ENCODE measurements around the gene CCNI.
"Not testable (repeated sequence)": the region's sequence is repeated elsewhere in the genome, so short reads cannot be mapped to it uniquely, and the experiment has no call there.

CCNI gene, protein sequence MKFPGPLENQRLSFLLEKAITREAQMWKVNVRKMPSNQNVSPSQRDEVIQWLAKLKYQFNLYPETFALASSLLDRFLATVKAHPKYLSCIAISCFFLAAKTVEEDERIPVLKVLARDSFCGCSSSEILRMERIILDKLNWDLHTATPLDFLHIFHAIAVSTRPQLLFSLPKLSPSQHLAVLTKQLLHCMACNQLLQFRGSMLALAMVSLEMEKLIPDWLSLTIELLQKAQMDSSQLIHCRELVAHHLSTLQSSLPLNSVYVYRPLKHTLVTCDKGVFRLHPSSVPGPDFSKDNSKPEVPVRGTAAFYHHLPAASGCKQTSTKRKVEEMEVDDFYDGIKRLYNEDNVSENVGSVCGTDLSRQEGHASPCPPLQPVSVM

DNA sequence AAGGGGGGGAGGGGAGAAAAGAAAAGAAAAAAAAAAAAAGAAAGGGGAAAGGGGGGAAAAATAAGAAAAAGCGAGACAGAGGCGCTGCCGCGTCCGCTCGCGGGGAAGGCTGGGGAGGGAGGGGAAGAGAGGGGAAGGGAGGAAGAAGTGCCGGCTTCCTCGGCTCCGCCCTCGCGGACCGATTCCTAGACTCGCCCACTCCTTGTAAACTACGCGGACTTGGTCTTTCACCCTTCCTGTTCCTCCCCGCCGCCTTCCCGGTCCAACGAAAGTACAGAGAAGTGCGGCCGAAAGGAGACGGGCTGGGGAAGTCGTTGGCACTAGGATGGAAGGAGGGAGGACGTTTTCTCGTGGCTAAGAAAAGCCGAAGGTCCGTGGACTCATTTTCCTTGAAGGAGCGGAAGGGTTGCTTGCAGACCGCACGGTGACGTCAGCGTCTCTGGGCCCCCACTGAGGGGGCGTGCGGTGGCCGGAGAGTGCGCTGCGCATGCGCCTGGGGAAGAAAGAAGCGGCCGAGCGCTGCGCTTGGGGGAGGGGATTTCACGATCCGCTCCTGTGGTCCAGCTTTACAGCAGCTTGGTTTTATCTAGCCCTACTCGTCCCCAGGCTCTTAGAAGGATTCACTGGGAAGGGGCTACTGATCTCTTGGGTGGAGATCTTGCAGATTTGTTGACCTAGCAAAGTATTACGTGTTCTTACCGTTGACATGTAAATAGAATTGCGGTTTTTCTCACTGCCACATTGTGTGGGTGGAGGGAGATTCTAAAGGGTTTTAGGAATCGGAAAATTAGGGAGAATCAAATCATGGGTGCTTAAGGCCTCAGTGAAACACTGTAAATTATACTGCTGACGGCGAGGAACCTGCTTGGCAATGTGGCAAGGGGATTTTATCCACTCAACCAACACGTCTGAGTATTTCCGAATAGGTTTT is at the start of gene CCNI:
Gene CCNI (minus strand): TSS at position 121 of the 931 bp plus-strand sequence. CDS start 9,627 bp downstream, outside the sequence.
- peak; percentile 86 to 95 for DNase-seq

DNA sequence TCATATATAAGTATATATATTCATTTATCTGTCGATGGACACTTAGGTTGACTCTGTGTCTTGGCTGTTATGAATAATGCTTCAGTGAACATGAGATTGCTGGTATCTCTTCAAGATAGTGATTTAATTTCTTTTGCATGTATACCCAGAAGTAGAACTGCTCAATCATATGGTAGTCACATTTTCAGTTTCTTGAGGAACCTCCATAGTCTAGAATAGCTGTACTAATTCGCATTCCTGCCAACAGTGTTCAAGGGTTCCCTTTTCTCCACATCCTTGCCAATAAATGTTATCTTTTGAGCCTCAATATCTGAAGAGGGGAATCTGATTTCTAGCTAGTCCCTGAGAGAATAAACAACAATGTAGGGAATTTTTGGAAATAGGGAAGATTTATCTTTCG is 48.8 kb upstream of the CCNI start:
- DNase-seq, result no peak

DNA sequence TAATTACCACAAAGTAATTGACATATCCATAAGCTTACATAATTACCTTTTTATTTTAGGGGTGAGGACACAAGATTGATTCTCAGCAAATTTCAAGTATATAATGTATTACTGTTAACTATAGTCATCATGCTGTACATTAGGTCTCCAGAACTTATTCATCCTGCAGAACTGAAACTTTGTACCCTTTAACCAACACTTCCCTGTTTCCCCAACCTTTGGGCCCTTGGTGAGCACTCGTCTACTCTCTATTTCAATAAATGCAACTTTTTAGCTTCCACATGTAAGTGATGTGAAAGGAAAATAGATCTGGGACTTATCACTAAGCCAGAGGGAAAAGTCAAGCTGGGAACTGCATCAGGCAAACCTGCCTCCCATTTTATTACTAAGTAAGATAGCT is 47.6 kb upstream of the CCNI start:
- no peak for DNase-seq

DNA sequence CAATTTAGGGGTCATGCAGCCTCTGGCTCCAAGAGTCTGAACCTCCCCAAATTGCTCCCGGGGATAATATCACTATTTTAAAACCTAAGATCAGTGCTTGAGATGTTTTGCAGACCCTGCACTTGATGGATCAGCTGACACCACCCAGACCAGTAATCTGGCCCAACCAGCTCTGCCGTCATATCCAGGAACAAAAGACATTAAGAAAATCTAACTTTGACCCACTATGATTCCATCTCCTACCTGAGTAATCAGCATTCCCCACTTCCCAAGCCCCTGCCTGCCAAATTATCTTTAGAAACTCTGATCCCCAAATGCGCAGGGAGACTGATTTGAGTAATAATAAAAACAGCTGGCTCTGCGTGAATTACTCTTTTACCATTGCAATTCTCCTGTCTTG is 46.9 kb upstream of the CCNI start:
- DNase-seq, result no peak

DNA sequence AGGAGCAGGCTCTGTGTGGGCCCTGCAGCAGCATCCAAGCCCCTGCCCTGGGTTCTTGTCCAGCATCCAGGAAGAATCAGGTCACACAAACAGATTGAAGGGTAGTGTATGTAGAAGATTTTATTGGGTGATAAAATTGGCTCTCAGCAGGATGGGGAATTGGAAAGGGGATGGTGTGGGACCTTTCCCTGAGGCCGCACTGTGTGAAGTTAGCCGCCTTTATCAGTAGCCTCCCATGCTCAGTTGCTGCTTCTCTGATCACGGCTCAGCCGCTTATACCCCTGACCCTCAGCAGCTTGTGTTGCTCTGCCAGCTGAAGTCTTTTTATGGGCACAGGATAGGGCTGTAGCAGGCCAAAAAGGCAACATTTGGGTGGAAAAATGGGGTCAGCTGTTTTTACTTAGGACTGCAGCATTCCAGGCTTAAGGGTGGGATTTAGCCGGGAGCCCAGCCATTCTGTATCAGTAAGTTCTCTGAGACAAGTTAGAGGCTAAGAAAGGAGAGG is 46.0 kb upstream of the CCNI start:
- no peak for DNase-seq

DNA sequence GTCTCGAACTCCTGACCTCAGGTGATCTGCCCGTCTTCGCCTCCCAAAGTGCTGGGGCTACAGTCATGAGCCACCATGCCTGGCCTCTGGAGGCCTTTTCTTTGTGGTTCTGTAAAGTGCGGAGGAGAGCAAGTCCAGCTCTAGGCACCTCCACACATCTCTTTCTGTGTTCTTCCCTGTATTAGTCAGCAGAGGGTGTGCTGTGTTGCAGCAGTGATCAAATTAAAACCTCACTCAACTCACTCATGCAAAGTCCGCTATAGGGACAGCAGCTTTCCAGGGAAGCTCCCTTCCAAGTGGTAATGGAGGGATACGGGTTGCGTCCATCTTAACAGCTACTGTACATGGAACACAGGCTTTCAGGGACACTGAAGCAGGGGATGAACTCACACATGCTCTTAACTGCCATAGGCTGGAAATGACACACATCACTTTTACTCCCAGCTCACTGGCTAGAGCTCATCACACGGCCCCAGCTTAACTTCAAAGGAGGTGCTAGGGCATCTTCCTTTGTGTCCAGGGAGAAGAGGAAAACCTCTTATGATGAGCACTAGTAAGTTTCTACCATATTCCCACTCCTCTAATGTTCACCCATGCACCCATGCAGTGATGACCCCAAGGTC is 45.2 kb upstream of the CCNI start:
- DNase-seq, result no peak

DNA sequence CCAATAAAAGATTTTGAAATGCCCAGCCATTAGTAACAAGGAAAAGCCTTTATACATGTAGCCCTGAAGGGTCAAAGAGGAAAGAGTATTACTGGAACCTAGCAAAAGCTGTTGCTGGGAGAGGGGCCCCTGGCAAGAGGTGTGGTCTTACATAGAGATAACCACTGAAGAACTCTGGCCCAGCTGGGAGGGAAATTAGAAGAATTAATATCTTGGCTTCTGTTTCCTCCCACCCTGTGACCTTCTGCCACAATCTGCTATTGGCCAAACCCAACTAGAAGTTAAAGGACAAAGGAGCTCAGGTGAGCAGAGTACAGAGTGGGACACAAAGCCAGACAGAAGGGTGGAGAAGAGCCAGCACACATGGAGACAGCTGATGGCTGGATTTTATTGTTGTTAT is 41.9 kb upstream of the CCNI start:
- DNase-seq, result no peak

DNA sequence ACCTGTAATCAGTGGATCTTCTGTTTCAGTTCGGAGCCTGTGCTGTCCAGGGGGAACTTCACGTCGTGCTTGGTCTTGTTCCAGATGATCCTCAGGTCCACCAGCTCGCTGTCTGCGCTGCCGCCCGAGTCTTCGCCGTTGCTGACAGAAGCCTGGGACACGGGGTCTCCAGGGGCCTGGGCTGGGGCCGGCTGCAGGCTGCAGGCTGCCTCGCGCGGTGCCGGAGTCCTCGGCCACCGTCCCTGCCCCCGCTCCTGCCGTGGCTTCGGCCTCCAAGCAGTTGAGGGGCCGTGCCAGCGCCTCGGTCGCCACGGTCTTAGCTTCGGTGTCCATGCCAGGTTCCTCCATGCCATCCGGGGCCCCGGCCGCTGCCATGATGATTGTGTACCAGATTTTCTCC is 37.3 kb upstream of the CCNI start:
- no peak for DNase-seq

DNA sequence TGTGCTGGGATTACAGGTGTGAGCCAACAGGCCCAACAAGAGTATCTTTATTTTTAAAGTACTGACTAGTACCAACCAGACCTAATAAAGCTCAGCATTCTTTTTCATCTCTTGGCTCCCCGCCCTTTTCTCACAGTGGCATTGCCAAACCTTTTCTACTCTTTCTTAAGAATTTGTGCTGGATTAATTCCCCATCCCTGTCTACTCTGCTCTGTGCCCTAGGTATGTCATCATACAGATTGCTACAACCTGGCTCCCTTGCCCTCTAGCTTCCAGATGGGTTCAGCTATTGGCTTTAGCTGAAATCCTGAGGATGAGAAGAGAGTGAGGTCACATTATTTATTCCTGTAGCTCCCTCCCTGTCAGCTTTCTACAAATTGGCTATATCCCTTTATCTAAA is 34.9 kb upstream of the CCNI start:
- no peak for DNase-seq

DNA sequence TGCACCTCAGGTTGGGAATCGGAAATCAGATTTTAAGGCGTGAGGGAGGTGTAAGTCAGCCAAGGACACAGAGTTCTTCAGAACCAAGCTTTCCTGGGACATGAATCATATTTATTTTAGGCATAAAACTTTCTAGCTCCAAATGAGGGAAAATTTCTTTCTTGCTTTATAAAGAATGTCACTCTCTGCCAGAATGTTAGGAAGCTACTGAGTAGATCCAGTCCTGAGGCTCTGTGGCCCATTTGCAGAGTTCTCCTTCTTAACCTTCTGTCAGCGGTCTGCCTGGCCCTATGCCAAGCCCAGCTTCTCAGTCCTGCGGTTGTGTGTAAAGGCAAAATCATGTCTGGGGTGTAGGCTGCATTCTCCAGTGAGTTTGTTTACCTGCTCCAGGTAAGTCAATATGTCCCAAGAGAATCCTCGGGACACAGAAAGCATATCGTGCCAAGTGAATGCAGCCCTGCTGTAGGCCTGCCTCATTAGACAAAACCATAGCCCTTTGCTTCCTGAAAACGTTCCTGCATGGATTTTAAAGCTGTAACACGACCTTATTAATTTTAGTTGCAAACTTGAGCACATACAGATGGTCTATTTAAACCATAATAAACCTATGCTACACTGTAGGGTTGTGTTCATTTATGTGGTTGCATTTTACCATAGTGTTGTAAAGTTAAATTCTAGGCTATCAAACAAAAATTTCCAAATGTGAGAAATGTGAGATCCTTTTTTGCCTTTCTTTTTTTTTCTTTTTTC is 29.2 kb upstream of the CCNI start:
- DNase-seq, result peak; percentile 82 to 89

DNA sequence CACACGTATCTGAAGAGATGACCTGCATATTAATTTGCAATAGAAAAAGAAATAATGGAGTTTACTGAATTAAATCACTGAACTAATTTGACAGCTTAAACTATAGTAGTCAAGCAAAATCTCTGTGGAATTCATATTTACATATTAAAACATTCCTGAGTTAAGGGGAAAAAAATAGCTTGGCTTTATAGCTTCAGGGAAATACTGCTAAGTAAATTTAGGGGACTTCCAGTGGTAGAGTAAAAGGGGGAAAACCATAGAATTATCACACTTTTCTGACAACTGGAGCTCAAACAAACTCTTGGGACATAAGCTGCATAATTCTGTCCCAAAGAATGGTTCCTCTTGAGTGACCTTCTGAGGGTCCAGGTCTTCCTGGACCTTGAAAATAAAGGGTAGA is 28.6 kb upstream of the CCNI start:
- no peak for DNase-seq

DNA sequence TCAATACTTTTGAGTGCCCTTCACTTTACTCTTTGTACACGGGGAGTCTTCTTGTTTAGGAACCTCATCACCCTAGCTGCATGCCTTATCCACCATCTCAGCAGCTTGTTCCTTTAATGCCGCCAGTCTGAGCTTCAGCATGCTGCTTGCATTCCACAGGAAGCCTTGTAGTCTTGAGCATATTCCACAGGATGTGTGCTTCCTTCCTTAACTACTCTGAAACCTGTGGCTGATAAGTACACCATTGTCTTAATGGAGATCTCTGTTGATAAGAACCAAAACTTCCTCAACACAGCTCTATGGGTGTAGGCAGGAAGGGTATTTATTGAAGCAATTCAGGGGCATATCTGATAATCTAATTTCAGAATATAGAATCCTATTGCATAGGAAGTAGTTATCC is 24.4 kb upstream of the CCNI start:
- DNase-seq, result no peak

DNA sequence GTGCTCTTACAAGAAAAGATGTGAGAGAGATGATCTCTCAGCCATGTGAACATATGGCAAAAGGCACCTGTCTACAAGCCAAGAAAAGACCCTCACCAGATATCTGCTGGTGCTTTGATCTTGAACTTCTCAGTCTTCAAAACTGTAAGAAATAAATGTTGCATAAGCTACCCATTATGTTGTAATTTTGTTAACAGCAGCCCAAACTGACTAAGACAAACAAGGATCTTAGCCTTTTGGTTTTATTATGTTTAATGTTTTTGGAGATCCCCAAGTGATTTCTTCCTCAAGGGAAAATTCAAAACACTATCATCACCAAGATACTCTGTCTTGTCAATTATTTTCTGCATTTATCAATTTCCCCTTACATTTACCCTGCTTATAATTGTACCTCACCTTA is 21.8 kb upstream of the CCNI start:
- no peak for DNase-seq

DNA sequence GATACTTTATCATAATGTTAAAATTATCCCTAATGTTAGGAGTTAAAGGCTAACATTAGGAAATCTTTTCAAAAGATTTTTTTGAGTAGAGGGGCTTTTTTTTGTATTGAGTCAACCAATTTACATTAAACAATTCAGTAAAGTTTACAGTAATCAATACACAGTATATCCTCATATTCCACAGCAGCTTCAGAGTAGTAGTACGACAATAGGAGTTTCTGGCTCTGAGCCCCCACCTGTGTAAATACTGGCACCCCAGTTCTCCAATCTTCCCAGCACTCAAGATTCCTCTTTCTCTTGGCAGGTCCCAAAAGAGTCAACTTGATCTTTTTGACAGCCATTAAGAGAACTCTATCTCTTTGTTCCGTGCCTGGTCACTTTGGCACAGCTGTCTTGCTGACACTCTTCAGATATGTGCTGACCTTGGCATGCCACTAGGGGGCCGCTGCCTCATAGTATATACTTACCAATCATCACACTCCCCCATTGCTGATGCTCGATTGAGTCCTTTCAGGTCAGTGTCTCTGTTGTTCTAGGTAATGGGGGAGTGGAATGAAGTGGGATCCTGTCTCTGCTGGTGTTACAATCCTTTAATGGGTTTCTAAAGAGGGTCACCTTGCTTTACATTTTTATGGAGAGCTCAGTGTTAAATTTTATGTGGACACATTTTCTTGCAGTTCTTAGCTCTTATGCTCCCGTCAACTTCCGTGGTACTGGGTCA is 19.5 kb upstream of the CCNI start:
- DNase-seq, result peak; percentile 64 to 79

DNA sequence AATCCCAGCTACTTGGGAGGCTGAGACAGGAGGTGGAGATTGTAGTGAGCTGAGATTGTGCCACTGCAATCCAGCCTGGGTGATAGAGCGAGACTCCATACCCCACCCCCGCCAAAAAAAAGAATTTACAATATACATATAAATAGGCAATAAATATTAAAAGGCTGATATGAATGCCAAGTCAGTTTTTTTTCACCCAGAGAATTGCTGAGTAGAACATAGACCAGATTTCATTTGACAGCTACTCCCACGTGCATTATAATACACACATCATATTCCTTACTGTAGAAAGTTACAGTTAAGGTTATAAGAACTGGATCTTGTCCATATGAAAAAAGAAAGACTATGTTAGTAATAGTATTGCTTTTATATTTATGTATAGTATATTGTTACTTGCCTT is 18.7 kb upstream of the CCNI start:
- DNase-seq, result no peak

DNA sequence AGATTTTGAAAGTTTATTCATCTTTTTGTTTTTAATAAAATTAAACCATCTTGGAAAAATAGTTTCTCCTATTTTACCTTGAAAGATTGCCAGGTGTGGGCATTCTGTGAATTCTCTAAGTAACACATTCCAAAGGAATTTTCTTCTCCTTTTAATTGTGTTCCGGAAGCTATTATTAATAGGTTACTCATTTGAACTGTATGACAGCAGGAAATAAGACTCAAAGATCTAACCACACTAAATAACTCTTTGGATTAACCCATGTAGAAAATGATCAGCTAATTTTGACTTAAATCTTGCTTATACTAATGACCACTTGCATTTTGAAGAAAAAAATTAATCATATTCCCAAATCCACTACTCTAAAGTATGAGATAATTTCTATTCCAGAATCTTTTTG is 17.6 kb upstream of the CCNI start:
- DNase-seq, result no peak

DNA sequence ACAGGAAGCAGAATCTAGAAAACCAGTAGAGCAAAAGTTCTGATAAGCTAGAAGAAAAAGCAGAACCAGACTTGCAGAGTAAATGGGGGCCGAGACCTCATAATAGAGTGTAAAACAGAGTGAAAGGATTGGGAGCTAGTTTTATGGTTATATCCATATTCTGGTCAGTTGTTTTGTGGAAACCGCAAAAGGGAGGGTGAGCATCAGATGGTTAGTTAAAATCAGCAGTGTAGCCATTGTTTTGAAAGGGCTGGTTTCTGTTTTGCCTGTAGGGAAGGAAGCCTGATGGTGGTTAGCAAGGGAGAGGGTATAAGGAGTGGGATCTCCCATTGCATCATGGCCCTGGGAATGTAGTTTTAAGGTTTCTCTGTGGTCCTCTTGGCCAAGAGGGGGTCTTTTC is 17.2 kb upstream of the CCNI start:
- DNase-seq, result no peak

DNA sequence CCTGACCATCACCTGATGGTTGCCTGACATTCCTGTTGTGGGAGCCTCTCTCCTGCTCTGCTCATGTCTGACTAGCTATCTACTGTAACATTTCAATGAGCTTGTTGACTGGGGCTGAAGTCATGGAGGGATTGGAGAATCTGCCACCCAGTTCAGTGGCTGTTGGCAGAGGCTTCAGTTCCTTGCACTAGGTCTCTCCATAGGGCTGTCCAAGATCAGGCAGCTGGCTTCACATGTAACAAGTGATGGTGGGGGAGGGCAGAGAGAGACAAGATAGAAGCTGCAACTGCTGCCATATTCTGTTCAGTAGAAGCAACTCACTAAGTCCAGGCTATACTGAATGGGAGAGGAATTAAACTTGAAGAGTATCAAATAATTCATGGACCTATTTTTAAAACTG is 14.1 kb upstream of the CCNI start:
- DNase-seq, result no peak

DNA sequence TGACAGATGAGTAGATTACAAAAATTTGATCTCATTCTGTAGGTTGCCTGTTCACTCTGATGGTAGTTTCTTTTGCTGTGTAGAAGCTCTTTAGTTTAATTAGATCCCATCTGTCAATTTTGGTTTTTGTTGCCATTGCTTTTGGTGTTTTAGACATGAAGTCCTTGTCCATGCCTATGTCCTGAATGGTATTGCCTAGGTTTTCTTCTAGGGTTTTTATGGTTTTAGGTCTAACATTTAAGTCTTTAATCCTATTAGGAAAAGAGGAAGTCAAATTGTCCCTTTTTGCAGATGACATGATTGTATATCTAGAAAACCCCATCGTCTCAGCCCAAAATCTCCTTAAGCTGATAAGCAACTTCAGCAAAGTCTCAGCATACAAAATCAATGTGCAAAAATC is 11.2 kb upstream of the CCNI start:
- DNase-seq, result not testable (repeated sequence)

DNA sequence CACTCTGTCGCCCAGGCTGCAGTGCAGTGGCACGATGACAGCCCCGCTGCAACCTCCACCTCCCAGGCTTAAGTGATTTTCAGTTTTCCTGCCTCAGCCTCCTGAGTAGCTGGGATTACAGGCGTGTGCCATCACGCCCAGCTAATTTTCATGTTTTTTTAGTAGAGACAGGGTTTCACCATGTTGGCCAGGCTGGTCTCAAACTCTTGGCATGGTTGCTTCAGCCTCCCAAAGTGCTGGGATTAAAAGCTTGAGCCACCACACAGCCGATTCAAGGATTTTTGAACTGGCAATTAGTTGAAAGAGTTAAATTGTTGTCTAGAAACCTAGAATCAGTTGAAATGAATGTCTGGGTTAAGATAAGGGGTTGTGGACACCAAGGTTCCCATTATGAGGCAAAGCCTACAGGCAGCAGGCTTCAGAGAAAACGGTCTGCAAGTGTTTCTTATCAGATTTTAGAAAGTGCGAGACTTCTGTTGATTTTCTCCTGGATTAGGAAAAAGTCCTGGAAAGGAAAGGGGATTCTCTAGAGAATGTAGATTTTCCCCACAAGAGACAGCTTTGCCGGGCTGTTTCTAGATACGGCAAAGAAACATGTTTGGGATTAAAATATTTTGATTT is 8.3 kb upstream of the CCNI start:
- no peak for DNase-seq

DNA sequence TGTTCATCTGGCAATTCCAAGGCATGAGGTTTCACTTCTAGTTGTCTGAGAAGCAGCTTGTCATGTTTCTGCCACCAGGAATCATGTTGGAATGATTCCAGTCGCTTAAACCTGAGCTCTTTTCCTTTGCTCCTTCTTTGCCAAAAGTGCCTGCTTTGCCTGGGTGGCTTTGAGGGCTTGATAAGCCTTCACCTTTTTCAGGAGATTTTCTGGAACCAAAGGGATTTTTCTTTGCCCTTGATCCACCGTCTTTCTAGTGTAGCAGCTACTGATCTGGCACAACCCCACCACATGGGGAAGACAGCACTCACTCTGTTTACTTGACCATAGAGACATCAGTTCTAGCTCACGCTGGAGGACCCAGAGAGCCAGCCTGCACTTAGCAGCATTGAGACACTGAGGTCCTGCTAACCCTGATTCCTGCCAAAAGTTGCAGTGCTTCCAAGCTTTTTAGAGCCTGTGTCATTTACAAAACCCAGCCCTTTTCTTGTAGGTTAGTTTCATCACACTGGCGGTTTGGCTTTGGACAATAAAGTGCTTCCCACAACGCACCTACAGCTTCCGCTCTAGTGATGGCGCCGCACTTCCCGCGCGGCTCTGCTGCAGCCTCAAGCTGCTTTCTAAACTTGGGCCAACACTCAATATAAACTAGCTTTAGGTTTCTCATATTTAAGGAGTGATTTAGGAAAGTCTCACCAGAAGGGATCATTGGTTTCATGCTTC is 7.3 kb upstream of the CCNI start:
- DNase-seq, result no peak

Measured in NCI-H526 (cell line).